SK-N-SH treated with all-trans-retinoic acid at 6 μM for 48 hours (cell line): Measurements from ENCODE around the gene SPG7.

ENCODE experiments used
- ARNTL ChIP-seq: fragments of 450-650 bp; formaldehyde crosslinking; IDR thresholded peaks from 2 replicates; pipeline ENCODE4 v1.5.0; 2020; ENCODE audit warnings: low read depth, mild to moderate bottlenecking, moderate library complexity, borderline replicate concordance
- CSDC2 ChIP-seq: fragments of 250-450 bp; sonication (Bioruptor Pico); IDR thresholded peaks from 2 replicates; pipeline ENCODE4 v1.5.0; 2020; ENCODE audit warnings: mild to moderate bottlenecking, moderate library complexity
- ZFP3 ChIP-seq: fragments of 250-450 bp; sonication (Bioruptor Pico); IDR thresholded peaks from 2 replicates; pipeline ENCODE4 v1.5.0; 2020; ENCODE audit warnings: mild to moderate bottlenecking, moderate library complexity
- ZNF565 ChIP-seq: fragments of 450-650 bp; formaldehyde crosslinking; conservative IDR thresholded peaks from 2 replicates; pipeline ENCODE4 v1.5.0; 2020; ENCODE audit warnings: low read depth, mild to moderate bottlenecking, moderate library complexity

DNA sequence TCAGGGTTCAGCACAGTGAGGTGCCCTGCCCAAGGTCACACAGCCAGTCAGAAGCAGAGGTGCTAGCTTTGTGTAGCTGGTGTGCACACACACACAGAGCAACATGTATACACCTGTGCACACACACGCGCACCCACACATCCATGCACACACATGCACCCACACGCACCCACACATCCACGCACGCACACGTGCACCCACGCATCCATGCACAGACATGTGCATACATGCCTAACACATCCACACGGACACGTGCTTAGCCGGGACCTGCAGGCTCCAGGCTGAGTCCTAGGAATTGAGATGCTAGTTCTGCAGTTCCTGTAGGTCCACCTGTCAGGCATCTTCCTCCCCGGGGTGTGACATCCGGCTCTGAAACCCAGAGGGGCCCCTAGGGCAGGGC is 92.2 kb downstream of the SPG7 start:
- no peak for TF ChIP-seq ZFP3 (CRISPR knock-in tag)
- no peak for TF ChIP-seq ZNF565
- TF ChIP-seq ARNTL (CRISPR knock-in tag): no peak
- no peak for TF ChIP-seq CSDC2 (CRISPR knock-in tag)
